Amniotic epithelial cell (primary cell): ENCODE data around the gene MAGI2.

Source experiments
- DNase-seq: peaks from one replicate; pipeline ENCODE4 v3.0.0-alpha.2; 2010; ENCODE audit warnings: low read depth

The MAGI2 gene

GRCh38 chr7:79245623-79246249, 207.7 kb downstream of the MAGI2 start:
- DNase-seq = no peak

GRCh38 chr7:79244482-79244881, 209.0 kb downstream of the MAGI2 start:
- no peak for DNase-seq

- DNase-seq = peak; percentile 84
These were observed 212.0 kb downstream of the MAGI2 start for GRCh38 chr7:79241288-79242060.

- no peak for DNase-seq
These were observed 213.1 kb downstream of the MAGI2 start for GRCh38 chr7:79240413-79240812.

- DNase-seq = no peak
These were observed 217.0 kb downstream of the MAGI2 start for GRCh38 chr7:79236352-79237028.

GRCh38 chr7:79227044-79227443, 226.4 kb downstream of the MAGI2 start:
- DNase-seq = peak; percentile 85

GRCh38 chr7:79221211-79221610, 232.3 kb downstream of the MAGI2 start:
- DNase-seq = no peak

- DNase-seq = no peak
These were observed 235.4 kb downstream of the MAGI2 start for GRCh38 chr7:79217976-79218626.

- peak; percentile 31 for DNase-seq
These were observed 236.0 kb downstream of the MAGI2 start for GRCh38 chr7:79217468-79217867.

- no peak for DNase-seq
These were observed 237.2 kb downstream of the MAGI2 start for GRCh38 chr7:79216236-79216635.

GRCh38 chr7:79212334-79212733, 241.1 kb downstream of the MAGI2 start:
- DNase-seq = no peak

GRCh38 chr7:79211724-79212123, 241.7 kb downstream of the MAGI2 start:
- DNase-seq = peak; percentile 66

GRCh38 chr7:79199961-79200360, 253.5 kb downstream of the MAGI2 start:
- peak; percentile 68 for DNase-seq

- DNase-seq = peak; percentile 49
These were observed 254.2 kb downstream of the MAGI2 start for GRCh38 chr7:79199266-79199665.

- peak; percentile 24 for DNase-seq
These were observed 267.9 kb downstream of the MAGI2 start for GRCh38 chr7:79185605-79186004.

- DNase-seq = peak; percentile 96
These were observed 271.2 kb downstream of the MAGI2 start for GRCh38 chr7:79182283-79182682.

GRCh38 chr7:79180533-79180932, 272.9 kb downstream of the MAGI2 start:
- DNase-seq = peak; percentile 11

- DNase-seq = peak; percentile 57
These were observed 276.5 kb downstream of the MAGI2 start for GRCh38 chr7:79176859-79177477.

- no peak for DNase-seq
These were observed 278.1 kb downstream of the MAGI2 start for GRCh38 chr7:79175374-79175773.

- no peak for DNase-seq
These were observed 288.2 kb downstream of the MAGI2 start for GRCh38 chr7:79165225-79165624.

GRCh38 chr7:79159040-79159664, 294.3 kb downstream of the MAGI2 start:
- DNase-seq = no peak

- no peak for DNase-seq
These were observed 296.2 kb downstream of the MAGI2 start for GRCh38 chr7:79157281-79157680.
